HEK293 (cell line): Measurements from ENCODE around the gene PLD5.
"Not testable (repeated sequence)": the region's sequence is repeated elsewhere in the genome, so short reads cannot be mapped to it uniquely, and the experiment has no call there.

Experiments used
- CTCF ChIA-PET: fragments of 350-600 bp; formaldehyde crosslinking; extraction: SDS; loops from one replicate; lab custom pipeline; 2021; ENCODE audit warnings: antibody characterized with exemption; lab: Yijun Ruan, JAX
- POLR2A ChIA-PET: fragments of 300-600 bp; formaldehyde crosslinking; extraction: SDS; loops from one replicate; lab custom pipeline; 2020; ENCODE audit warnings: antibody characterized with exemption, inconsistent platforms; lab: Yijun Ruan, JAX
- H3K27ac ChIP-seq: fragments of 200-500 bp; sonication (Bioruptor generic); 2 replicates; pipeline ENCODE4 v1.5.1; 2014; ENCODE audit warnings: low read depth, low read length, control low read depth, inconsistent platforms; ENCODE audit errors: extremely low read depth
- H3K36me3 ChIP-seq, 2 experiments: fragments of 200-500 bp in 1 of 2; sonication (Bioruptor generic) in 1 of 2; 1 replicate in 1 of 2; 2 replicates in 1 of 2; pipeline ENCODE4 v1.5.1; 2014 to 2017; ENCODE audit warnings: inconsistent platforms in 2 of 2, low read length in 2 of 2; ENCODE audit not compliant: control insufficient read depth in 2 of 2, insufficient read depth in 1 of 2
- H3K4me1 ChIP-seq: fragments of 200-500 bp; sonication (Bioruptor generic); 2 replicates; pipeline ENCODE4 v1.5.1; 2014; ENCODE audit warnings: mild to moderate bottlenecking, low read length, inconsistent platforms; ENCODE audit not compliant: control insufficient read depth, insufficient read depth
- H3K4me3 ChIP-seq: 2 replicates; pipeline ENCODE4 v1.5.1; 2011; ENCODE audit warnings: low read depth, mild to moderate bottlenecking, control low read depth, low read length, moderate library complexity
- H3K9me3 ChIP-seq: fragments of 200-500 bp; sonication (Bioruptor generic); 2 replicates; pipeline ENCODE4 v1.5.1; 2014; ENCODE audit warnings: low read depth, low read length, inconsistent platforms; ENCODE audit not compliant: control insufficient read depth, insufficient read depth
- GLI2 ChIP-seq: fragments of 450-650 bp; formaldehyde crosslinking; IDR thresholded peaks from 2 replicates; pipeline ENCODE4; 2017; ENCODE audit warnings: missing biosample characterization, missing genetic modification characterization, low read depth, borderline replicate concordance
- IKZF3 ChIP-seq: fragments of 450-650 bp; IDR thresholded peaks from 2 replicates; pipeline ENCODE4 v1.5.0; 2018; ENCODE audit warnings: missing biosample characterization, mild to moderate bottlenecking, missing genetic modification characterization, moderate library complexity
- KLF1 ChIP-seq: fragments of 450-650 bp; formaldehyde crosslinking; IDR thresholded peaks from 2 replicates; pipeline ENCODE4 v1.5.1; 2016; ENCODE audit warnings: missing biosample characterization, missing genetic modification characterization
- KLF10 ChIP-seq: fragments of 450-650 bp; IDR thresholded peaks from 2 replicates; pipeline ENCODE4 v1.5.1; 2018; ENCODE audit warnings: missing biosample characterization, mild to moderate bottlenecking, missing genetic modification characterization
- KLF7 ChIP-seq: fragments of 450-650 bp; formaldehyde crosslinking; IDR thresholded peaks from 2 replicates; pipeline ENCODE4 v1.5.1; 2016; ENCODE audit warnings: missing biosample characterization, missing genetic modification characterization, borderline replicate concordance
- SALL2 ChIP-seq: fragments of 450-650 bp; formaldehyde crosslinking; IDR thresholded peaks from 2 replicates; pipeline ENCODE4 v1.5.0; 2017; ENCODE audit warnings: missing biosample characterization, mild to moderate bottlenecking, missing genetic modification characterization, borderline replicate concordance
- ZBTB1 ChIP-seq: fragments of 450-650 bp; formaldehyde crosslinking; IDR thresholded peaks from 2 replicates; pipeline ENCODE4 v1.5.1; 2016; ENCODE audit warnings: missing biosample characterization, missing genetic modification characterization
- ZFHX2 ChIP-seq: fragments of 450-650 bp; formaldehyde crosslinking; conservative IDR thresholded peaks from 2 replicates; pipeline ENCODE4 v1.5.1; 2016; ENCODE audit warnings: missing biosample characterization, missing genetic modification characterization
- ZNF140 ChIP-seq: fragments of 450-650 bp; formaldehyde crosslinking; IDR thresholded peaks from 2 replicates; pipeline ENCODE4 v1.5.1; 2016; ENCODE audit warnings: missing biosample characterization, missing genetic modification characterization
- ZNF174 ChIP-seq: fragments of 450-650 bp; formaldehyde crosslinking; IDR thresholded peaks from 2 replicates; pipeline ENCODE4 v1.5.0; 2017; ENCODE audit warnings: missing biosample characterization, mild to moderate bottlenecking, missing genetic modification characterization
- ZNF214 ChIP-seq: fragments of 450-650 bp; formaldehyde crosslinking; IDR thresholded peaks from 2 replicates; pipeline ENCODE4 v1.5.1; 2017; ENCODE audit warnings: missing biosample characterization, mild to moderate bottlenecking, missing genetic modification characterization, borderline replicate concordance
- ZNF24 ChIP-seq: fragments of 450-650 bp; formaldehyde crosslinking; IDR thresholded peaks from 2 replicates; pipeline ENCODE4 v1.5.1; 2016; ENCODE audit warnings: missing biosample characterization, missing genetic modification characterization
- ZNF324 ChIP-seq: fragments of 450-650 bp; formaldehyde crosslinking; IDR thresholded peaks from 2 replicates; pipeline ENCODE4 v1.5.1; 2016; ENCODE audit warnings: missing biosample characterization, missing genetic modification characterization
- ZNF366 ChIP-seq: fragments of 450-650 bp; formaldehyde crosslinking; conservative IDR thresholded peaks from 2 replicates; pipeline ENCODE4 v1.5.1; 2016; ENCODE audit warnings: missing biosample characterization, missing genetic modification characterization
- ZNF423 ChIP-seq: fragments of 450-650 bp; formaldehyde crosslinking; IDR thresholded peaks from 2 replicates; pipeline ENCODE4 v1.5.1; 2016; ENCODE audit warnings: missing biosample characterization, missing genetic modification characterization
- ZNF48 ChIP-seq: fragments of 450-650 bp; formaldehyde crosslinking; IDR thresholded peaks from 2 replicates; pipeline ENCODE4 v1.5.1; 2016; ENCODE audit warnings: missing biosample characterization, missing genetic modification characterization
- ZNF558 ChIP-seq: fragments of 450-650 bp; formaldehyde crosslinking; IDR thresholded peaks from 2 replicates; pipeline ENCODE4 v1.5.1; 2016; ENCODE audit warnings: missing biosample characterization, missing genetic modification characterization
- ZNF670 ChIP-seq: fragments of 450-650 bp; formaldehyde crosslinking; IDR thresholded peaks from 2 replicates; pipeline ENCODE4 v1.5.1; 2016; ENCODE audit warnings: missing biosample characterization, missing genetic modification characterization, low read depth
- ZNF837 ChIP-seq: fragments of 450-650 bp; formaldehyde crosslinking; IDR thresholded peaks from 2 replicates; pipeline ENCODE4 v1.5.1; 2016; ENCODE audit warnings: missing biosample characterization, missing genetic modification characterization
- TF ChIP-seq, protein P1 (sequence below): fragments of 450-650 bp; formaldehyde crosslinking; optimal IDR thresholded peaks from 2 replicates; pipeline ENCODE3; 2016; ENCODE audit warnings: missing biosample characterization, mild to moderate bottlenecking, missing genetic modification characterization
- TF ChIP-seq, protein P2 (sequence below): fragments of 450-650 bp; formaldehyde crosslinking; IDR thresholded peaks from 2 replicates; pipeline ENCODE4 v1.5.1; 2016; ENCODE audit warnings: missing biosample characterization, missing genetic modification characterization
- TF ChIP-seq, protein P3 (sequence below): fragments of 450-650 bp; formaldehyde crosslinking; IDR thresholded peaks from 2 replicates; pipeline ENCODE4 v1.5.1; 2017; ENCODE audit warnings: missing biosample characterization, missing genetic modification characterization
- TF ChIP-seq, protein P4 (sequence below): fragments of 450-650 bp; formaldehyde crosslinking; IDR thresholded peaks from 2 replicates; pipeline ENCODE4 v1.5.1; 2016; ENCODE audit warnings: missing biosample characterization, missing genetic modification characterization
- TF ChIP-seq, protein P5 (sequence below): fragments of 450-650 bp; formaldehyde crosslinking; IDR thresholded peaks from 2 replicates; pipeline ENCODE4 v1.5.1; 2016; ENCODE audit warnings: missing biosample characterization, missing genetic modification characterization

PLD5 gene

DNA sequence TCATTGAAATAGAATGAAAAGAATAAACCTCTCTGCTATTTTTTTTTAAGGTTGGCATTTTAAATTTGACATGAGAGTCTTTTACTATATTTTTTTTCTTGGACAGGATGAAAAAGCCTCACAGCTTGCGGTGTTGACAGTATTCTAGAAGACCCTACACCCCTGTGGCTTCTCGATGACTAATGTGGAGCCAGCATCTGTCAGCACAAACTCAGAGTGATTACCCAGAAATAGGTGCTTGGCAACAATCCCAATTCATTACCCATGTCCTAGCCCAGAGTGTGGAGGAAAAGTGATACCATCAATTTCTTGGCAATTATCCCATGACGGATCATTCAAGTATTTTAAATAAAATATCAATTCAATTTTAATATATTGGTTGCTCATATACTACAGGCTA is 338.8 kb downstream of the PLD5 start (continued):
- TF ChIP-seq, protein P1, sequence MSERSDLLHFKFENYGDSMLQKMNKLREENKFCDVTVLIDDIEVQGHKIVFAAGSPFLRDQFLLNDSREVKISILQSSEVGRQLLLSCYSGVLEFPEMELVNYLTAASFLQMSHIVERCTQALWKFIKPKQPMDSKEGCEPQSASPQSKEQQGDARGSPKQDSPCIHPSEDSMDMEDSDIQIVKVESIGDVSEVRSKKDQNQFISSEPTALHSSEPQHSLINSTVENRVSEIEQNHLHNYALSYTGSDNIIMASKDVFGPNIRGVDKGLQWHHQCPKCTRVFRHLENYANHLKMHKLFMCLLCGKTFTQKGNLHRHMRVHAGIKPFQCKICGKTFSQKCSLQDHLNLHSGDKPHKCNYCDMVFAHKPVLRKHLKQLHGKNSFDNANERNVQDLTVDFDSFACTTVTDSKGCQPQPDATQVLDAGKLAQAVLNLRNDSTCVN (tag by site-specific recombination), result no peak
- no peak for TF ChIP-seq ZNF214 (tag by site-specific recombination)
- no peak for TF ChIP-seq ZNF24 (tag by site-specific recombination)
- no peak for TF ChIP-seq ZNF174 (tag by site-specific recombination)
- no peak for TF ChIP-seq ZNF140 (tag by site-specific recombination)

DNA sequence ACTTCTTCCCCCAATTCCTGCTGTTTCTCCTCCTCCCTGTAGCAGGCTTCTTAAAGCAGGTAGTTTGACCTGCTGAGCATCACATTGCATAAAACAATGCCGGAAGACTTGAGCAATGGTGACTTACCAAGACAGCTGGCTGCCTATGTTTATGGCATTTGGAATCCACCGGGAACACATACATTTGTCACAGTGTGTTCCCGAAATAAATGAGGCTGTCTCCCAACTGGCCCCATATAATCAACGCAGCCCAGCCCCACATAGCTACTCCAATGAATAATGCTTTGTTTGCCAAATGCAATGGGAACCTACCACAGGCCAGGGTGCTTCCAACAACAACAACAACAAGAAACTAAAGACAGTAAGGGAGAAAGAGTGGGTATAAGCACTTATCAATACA is 339.5 kb downstream of the PLD5 start:
- no peak overlapping the region for H3K4me3 ChIP-seq
- H3K27ac ChIP-seq, result no peak overlapping the region
- TF ChIP-seq SALL2 (tag by site-specific recombination) (no peak), ZNF366 (tag by site-specific recombination) (no peak), KLF7 (tag by site-specific recombination) (no peak), ZNF48 (tag by site-specific recombination) (no peak), ZNF324 (no peak), GLI2 (tag by site-specific recombination) (no peak), KLF1 (no peak), ZNF670 (tag by site-specific recombination) (no peak), ZNF558 (tag by site-specific recombination) (no peak), IKZF3 (tag by site-specific recombination) (no peak), KLF10 (tag by site-specific recombination) (no peak), ZNF837 (tag by site-specific recombination) (no peak), ZNF140 (tag by site-specific recombination) (no peak), ZNF423 (tag by site-specific recombination) (no peak), ZFHX2 (tag by site-specific recombination) (no peak), ZBTB1 (tag by site-specific recombination) (no peak)
- TF ChIP-seq, protein P2, sequence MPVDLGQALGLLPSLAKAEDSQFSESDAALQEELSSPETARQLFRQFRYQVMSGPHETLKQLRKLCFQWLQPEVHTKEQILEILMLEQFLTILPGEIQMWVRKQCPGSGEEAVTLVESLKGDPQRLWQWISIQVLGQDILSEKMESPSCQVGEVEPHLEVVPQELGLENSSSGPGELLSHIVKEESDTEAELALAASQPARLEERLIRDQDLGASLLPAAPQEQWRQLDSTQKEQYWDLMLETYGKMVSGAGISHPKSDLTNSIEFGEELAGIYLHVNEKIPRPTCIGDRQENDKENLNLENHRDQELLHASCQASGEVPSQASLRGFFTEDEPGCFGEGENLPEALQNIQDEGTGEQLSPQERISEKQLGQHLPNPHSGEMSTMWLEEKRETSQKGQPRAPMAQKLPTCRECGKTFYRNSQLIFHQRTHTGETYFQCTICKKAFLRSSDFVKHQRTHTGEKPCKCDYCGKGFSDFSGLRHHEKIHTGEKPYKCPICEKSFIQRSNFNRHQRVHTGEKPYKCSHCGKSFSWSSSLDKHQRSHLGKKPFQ (tag by site-specific recombination), result no peak
- TF ChIP-seq, protein P3, sequence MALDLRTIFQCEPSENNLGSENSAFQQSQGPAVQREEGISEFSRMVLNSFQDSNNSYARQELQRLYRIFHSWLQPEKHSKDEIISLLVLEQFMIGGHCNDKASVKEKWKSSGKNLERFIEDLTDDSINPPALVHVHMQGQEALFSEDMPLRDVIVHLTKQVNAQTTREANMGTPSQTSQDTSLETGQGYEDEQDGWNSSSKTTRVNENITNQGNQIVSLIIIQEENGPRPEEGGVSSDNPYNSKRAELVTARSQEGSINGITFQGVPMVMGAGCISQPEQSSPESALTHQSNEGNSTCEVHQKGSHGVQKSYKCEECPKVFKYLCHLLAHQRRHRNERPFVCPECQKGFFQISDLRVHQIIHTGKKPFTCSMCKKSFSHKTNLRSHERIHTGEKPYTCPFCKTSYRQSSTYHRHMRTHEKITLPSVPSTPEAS (tag by site-specific recombination), result no peak
- TF ChIP-seq, protein P4, sequence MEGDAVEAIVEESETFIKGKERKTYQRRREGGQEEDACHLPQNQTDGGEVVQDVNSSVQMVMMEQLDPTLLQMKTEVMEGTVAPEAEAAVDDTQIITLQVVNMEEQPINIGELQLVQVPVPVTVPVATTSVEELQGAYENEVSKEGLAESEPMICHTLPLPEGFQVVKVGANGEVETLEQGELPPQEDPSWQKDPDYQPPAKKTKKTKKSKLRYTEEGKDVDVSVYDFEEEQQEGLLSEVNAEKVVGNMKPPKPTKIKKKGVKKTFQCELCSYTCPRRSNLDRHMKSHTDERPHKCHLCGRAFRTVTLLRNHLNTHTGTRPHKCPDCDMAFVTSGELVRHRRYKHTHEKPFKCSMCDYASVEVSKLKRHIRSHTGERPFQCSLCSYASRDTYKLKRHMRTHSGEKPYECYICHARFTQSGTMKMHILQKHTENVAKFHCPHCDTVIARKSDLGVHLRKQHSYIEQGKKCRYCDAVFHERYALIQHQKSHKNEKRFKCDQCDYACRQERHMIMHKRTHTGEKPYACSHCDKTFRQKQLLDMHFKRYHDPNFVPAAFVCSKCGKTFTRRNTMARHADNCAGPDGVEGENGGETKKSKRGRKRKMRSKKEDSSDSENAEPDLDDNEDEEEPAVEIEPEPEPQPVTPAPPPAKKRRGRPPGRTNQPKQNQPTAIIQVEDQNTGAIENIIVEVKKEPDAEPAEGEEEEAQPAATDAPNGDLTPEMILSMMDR (tag by site-specific recombination), result no peak
- TF ChIP-seq, protein P5, sequence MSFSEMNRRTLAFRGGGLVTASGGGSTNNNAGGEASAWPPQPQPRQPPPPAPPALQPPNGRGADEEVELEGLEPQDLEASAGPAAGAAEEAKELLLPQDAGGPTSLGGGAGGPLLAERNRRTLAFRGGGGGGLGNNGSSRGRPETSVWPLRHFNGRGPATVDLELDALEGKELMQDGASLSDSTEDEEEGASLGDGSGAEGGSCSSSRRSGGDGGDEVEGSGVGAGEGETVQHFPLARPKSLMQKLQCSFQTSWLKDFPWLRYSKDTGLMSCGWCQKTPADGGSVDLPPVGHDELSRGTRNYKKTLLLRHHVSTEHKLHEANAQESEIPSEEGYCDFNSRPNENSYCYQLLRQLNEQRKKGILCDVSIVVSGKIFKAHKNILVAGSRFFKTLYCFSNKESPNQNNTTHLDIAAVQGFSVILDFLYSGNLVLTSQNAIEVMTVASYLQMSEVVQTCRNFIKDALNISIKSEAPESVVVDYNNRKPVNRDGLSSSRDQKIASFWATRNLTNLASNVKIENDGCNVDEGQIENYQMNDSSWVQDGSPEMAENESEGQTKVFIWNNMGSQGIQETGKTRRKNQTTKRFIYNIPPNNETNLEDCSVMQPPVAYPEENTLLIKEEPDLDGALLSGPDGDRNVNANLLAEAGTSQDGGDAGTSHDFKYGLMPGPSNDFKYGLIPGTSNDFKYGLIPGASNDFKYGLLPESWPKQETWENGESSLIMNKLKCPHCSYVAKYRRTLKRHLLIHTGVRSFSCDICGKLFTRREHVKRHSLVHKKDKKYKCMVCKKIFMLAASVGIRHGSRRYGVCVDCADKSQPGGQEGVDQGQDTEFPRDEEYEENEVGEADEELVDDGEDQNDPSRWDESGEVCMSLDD (tag by site-specific recombination), result no peak
- TF ChIP-seq, all 188 proteins: peak for 0
- Histone ChIP-seq H3K4me1 (peaks cover 6% of the 10 kb centered on the region; the same call in 1 of the 2 replicates), H3K36me3 (no peaks in the 10 kb centered on the region), H3K9me3 (no peaks in the 10 kb centered on the region)
- POLR2A ChIA-PET, result no interaction called here
- CTCF ChIA-PET, result interaction anchor here (0.7 kb wide), 2 partner anchors 8 to 399 kb away, joined by 3 read pairs; no protein-coding TSS in a partner anchor

DNA sequence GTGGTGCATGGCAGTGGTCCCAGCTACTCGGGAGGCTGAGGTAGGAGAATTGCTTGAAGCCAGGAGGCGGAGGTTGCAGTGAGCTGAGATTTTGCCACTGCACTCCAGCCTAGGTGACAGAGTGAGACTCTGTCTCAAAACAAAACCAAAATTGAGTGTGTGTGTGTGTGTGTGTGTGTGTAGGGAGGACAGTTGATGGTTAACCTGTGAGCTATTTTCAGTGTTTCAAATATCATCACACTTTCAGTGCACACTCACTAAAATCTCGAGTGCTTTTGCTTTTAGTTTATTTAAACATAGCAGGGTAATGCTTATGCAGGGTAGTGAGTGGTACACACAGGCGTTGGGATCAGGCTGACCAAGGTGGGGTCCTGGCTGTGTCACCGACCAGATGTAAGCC is 344.7 kb downstream of the PLD5 start:
- H3K36me3 ChIP-seq, H3K4me1 ChIP-seq, POLR2A ChIA-PET, H3K27ac ChIP-seq, H3K9me3 ChIP-seq, H3K4me3 ChIP-seq: not testable (repeated sequence)
- CTCF ChIA-PET, result interaction anchor here (0.7 to 0.8 kb wide), 2 partner anchors 51 to 194 kb away, joined by 3 read pairs; no protein-coding TSS in a partner anchor
